ENCODE data around the gene RXRA.

DNA sequence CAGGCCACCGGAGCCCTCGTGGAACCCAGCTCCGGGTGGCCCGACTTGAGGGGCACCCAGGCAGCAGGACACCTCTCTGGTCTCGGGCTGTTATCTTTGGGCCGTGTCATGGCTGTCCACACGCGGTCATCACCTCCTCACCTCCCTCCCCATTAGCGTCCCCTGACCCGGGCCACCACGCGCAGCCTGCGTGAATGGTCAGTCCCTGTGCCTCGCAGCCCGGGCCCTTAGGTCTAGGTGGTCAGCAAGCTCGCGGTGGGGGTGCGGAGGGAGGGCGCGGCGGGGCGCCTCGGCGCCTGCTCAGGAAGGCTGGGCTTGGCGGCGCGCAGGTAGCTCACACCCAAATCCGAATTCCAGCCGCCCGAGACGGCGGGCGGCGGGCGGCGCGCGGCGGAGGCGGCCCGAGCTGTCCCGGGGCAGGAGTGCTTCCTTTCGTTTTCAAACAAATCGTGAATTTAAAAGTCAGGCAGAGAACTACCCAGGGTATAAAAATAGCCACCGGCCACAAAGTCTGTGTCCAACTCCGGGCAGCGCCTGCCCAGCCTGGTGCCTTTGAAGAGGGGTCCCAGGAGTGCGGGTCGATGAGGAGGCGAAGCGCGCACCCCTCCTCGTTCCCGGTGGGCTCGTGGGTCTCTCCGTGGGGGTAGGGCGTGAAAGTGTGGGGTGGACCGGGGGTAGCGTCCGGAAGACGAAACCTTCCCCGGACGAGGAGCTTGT, 1.0 kb upstream of the RXRA start:
- TF ChIP-seq TAF1 (IDR thresholded peaks at IDR 0.05; ENCODE audit: borderline replicate concordance, low read depth, low read length) (no peak), CBFB (IDR thresholded peaks at IDR 0.05; ENCODE audit: low read depth) (no peak), RAD21 (IDR thresholded peaks at IDR 0.05; ENCODE audit: insufficient read depth, low read depth, low read length) (no peak), GABPA (IDR thresholded peaks at IDR 0.05; ENCODE audit: low read depth) (no peak), STAT3 (IDR thresholded peaks at IDR 0.05; ENCODE audit: low read depth, low read length) (no peak)
- TF ChIP-seq, protein P1, sequence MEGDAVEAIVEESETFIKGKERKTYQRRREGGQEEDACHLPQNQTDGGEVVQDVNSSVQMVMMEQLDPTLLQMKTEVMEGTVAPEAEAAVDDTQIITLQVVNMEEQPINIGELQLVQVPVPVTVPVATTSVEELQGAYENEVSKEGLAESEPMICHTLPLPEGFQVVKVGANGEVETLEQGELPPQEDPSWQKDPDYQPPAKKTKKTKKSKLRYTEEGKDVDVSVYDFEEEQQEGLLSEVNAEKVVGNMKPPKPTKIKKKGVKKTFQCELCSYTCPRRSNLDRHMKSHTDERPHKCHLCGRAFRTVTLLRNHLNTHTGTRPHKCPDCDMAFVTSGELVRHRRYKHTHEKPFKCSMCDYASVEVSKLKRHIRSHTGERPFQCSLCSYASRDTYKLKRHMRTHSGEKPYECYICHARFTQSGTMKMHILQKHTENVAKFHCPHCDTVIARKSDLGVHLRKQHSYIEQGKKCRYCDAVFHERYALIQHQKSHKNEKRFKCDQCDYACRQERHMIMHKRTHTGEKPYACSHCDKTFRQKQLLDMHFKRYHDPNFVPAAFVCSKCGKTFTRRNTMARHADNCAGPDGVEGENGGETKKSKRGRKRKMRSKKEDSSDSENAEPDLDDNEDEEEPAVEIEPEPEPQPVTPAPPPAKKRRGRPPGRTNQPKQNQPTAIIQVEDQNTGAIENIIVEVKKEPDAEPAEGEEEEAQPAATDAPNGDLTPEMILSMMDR (IDR thresholded peaks at IDR 0.05 in 2 of 3, conservative IDR thresholded peaks at IDR 0.05 in 1 of 3; ENCODE audit: control insufficient read depth in 2 of 3, extremely low read depth in 1 of 3, insufficient read depth in 1 of 3, low read depth in 3 of 3, low read length in 3 of 3) = no peak

Measured in GM12878 (cell line).